Esophagus muscularis mucosa (tissue), 3 donors: ENCODE results near the gene CAMSAP2.

Experiments
- POLR2A ChIP-seq: fragments of 450-650 bp; IDR thresholded peaks from one replicate; pipeline ENCODE4 v1.6.1; 2017; ENCODE audit warnings: antibody characterized with exemption, moderate library complexity, mild to moderate bottlenecking, low read depth
- POLR2AphosphoS5 ChIP-seq, 2 donors: sonication (generic); formaldehyde crosslinking; IDR thresholded peaks; one replicate each; pipeline ENCODE4 v1.6.1; 2017; ENCODE audit warnings: antibody characterized with exemption in 2 of 2
- TF ChIP-seq, protein P1 (sequence below), 3 experiments: fragments of 200-600 bp in 2 of 3; fragments of 450-650 bp in 1 of 3; sonication (generic) in 2 of 3; IDR thresholded peaks; one replicate each; pipeline ENCODE4 v1.5.1; 2017 to 2019; ENCODE audit warnings: antibody characterized with exemption in 3 of 3, mild to moderate bottlenecking in 2 of 3, moderate library complexity in 1 of 3

DNA sequence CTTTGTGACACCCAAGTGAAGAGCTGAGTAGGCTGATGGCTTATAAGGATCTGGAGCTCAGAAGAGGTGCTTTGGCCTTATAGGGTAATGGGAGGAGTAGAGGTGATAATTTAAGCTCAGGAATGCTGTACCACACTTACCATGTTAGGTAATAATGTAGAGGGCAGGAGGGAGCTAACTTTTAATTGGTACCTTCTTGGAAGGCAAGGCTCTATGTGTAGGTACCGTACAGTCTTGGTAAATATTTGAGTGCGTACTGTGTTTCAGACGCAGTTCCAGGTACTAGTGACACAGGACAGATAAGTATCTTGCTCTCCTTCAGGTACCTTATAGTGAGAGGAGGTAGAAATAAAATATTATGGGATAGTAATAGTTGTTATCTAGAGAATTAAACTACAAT, 16.8 kb downstream of the CAMSAP2 start:
- TF ChIP-seq, protein P1, sequence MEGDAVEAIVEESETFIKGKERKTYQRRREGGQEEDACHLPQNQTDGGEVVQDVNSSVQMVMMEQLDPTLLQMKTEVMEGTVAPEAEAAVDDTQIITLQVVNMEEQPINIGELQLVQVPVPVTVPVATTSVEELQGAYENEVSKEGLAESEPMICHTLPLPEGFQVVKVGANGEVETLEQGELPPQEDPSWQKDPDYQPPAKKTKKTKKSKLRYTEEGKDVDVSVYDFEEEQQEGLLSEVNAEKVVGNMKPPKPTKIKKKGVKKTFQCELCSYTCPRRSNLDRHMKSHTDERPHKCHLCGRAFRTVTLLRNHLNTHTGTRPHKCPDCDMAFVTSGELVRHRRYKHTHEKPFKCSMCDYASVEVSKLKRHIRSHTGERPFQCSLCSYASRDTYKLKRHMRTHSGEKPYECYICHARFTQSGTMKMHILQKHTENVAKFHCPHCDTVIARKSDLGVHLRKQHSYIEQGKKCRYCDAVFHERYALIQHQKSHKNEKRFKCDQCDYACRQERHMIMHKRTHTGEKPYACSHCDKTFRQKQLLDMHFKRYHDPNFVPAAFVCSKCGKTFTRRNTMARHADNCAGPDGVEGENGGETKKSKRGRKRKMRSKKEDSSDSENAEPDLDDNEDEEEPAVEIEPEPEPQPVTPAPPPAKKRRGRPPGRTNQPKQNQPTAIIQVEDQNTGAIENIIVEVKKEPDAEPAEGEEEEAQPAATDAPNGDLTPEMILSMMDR (IDR thresholded peaks at IDR 0.05): no peak
- TF ChIP-seq POLR2A: no peak
- TF ChIP-seq POLR2AphosphoS5 (IDR thresholded peaks at IDR 0.05): no peak
